GM18526 (cell line): Measurements from ENCODE around the gene NRROS.

Experiments
- POLR2A ChIP-seq: IDR thresholded peaks from 3 replicates; pipeline ENCODE4 v1.6.1; 2011; ENCODE audit not compliant: insufficient read length; ENCODE audit errors: extremely low read depth

The NRROS gene

GRCh38 chr3:196659901-196660351 lies 20.4 kb downstream of the NRROS start:
- TF ChIP-seq POLR2A: no peak

GRCh38 chr3:196660381-196661166 lies 21.1 kb downstream of the NRROS start:
- TF ChIP-seq POLR2A: no peak

GRCh38 chr3:196661400-196661799 lies 21.9 kb downstream of the NRROS start:
- TF ChIP-seq POLR2A: no peak

- no peak for TF ChIP-seq POLR2A
These were observed 22.5 kb downstream of the NRROS start for GRCh38 chr3:196662033-196662432.

- no peak for TF ChIP-seq POLR2A
These were observed 23.4 kb downstream of the NRROS start for GRCh38 chr3:196662711-196663571.

GRCh38 chr3:196666001-196666867 lies 26.7 kb downstream of the NRROS start:
- no peak for TF ChIP-seq POLR2A

- no peak for TF ChIP-seq POLR2A
These were observed 27.7 kb downstream of the NRROS start for GRCh38 chr3:196667056-196667825.

GRCh38 chr3:196670339-196670738 lies 30.8 kb downstream of the NRROS start:
- no peak for TF ChIP-seq POLR2A

GRCh38 chr3:196673632-196674031 lies 34.1 kb downstream of the NRROS start:
- no peak for TF ChIP-seq POLR2A

GRCh38 chr3:196677353-196677752 lies 37.9 kb downstream of the NRROS start:
- TF ChIP-seq POLR2A: no peak

GRCh38 chr3:196677931-196678330 lies 38.4 kb downstream of the NRROS start:
- TF ChIP-seq POLR2A: no peak

GRCh38 chr3:196684548-196685407 lies 45.3 kb downstream of the NRROS start:
- no peak for TF ChIP-seq POLR2A

GRCh38 chr3:196686436-196686835 lies 46.9 kb downstream of the NRROS start:
- TF ChIP-seq POLR2A: no peak
